GM12892 (cell line): Measurements from ENCODE around the gene FXYD4.

Experiments
- POLR2AphosphoS5 ChIP-seq: IDR thresholded peaks from 2 replicates; pipeline ENCODE4 v1.6.1; 2011; ENCODE audit warnings: low read depth, low read length, control low read depth
- TAF1 ChIP-seq: IDR thresholded peaks from 2 replicates; pipeline ENCODE4 v1.6.1; 2011; ENCODE audit warnings: low read depth, mild to moderate bottlenecking, control low read depth, low read length, borderline replicate concordance

- no peak for TF ChIP-seq TAF1
- no peak for TF ChIP-seq POLR2AphosphoS5
Observed at GRCh38 chr10:43338117-43338516, 33.3 kb upstream of the FXYD4 start.
